ENCODE results near the gene RUFY1. TPM values are rescaled to one million over a fixed set of nuclear protein-coding genes. Genes with fewer than 3 reads are reported as not detected.
"Not testable (repeated sequence)": the region's sequence is repeated elsewhere in the genome, so short reads cannot be mapped to it uniquely, and the experiment has no call there.

The RUFY1 gene
- total RNA-seq, 1 experiment from 2014 or later = 41.4 TPM

DNA sequence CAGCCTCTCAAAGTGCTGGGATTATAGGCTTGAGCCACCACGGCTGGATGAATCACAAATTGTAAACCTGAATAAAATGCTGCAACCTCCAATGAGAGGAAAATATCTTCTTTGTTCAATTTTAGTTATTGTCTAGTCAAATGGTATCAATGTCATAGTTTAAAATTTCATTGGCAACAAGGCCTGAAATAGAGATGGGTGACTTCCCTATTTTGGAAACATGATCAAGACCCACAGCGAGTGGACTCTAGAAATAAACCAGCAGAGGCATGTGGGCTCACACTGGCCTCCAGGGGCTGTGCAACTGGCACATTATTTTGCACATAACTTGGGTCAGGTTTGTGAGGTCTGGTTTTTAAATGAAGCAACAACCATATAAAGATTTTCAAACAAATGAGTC, 102.8 kb downstream of the RUFY1 start:
- CTCF ChIA-PET; H3K9me3 ChIP-seq (ENCODE audit: low read depth, low read length, poor library complexity, severe bottlenecking); H3K4me1 ChIP-seq (ENCODE audit: insufficient read depth, low read length, poor library complexity, severe bottlenecking); H3K27me3 ChIP-seq (replicated peaks; ENCODE audit: insufficient read depth, low read depth, low read length, poor library complexity); BruUV-seq (replicated peaks); H3K4me3 ChIP-seq (ENCODE audit: low read depth, low read length, poor library complexity, severe bottlenecking); H3K36me3 ChIP-seq (ENCODE audit: insufficient read depth, low read length, poor library complexity, severe bottlenecking); DNase-seq (ENCODE audit: low spot score); intact Hi-C loops (cut with micrococcal nuclease; ENCODE audit: unreplicated experiment); H3K27ac ChIP-seq (ENCODE audit: low read depth, low read length, poor library complexity, severe bottlenecking); POLR2A ChIA-PET (ENCODE audit: low non-redundant PET): not testable (repeated sequence)

DNA sequence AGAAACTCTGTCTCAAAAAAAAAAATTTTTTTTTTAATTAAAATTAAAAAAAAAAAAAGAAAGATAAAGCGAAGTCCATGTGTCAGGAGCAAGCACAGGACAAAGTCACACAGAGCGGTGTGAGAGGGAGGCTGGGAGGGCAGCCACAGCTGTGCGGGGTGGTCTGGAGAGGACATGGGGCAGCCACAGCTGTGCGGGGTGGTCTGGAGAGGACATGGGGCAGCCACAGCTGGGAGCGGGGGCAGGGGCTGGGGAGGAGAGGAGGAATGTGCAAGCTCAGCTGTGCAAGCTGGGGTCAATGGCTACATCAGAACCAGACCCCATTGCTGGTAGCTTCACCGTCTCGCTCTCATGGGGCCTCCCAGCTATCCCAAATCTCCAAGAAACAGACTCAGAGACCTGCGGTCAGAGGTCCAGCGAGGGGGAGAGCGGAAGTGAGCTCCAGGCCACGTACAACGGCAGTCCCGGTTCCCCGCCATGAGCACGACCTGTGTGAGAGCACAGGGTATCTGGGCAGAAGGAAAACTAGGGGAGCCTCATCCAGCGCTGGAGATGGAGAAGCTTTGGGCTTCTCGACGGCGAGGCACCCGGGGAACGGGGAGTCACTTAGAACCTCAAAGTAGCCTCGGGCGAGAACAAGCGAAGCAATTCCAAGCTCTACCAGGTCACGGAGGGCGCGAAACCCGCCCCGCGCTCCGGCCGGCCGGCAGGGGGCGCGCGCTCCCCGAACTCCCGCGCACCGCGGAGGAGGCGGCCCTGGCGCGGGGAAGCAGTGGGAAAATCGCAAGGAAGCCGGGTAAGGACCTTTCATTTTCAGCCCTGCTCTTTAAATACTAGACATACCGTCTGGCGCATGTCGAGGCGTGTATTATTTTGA, 107.2 kb downstream of the RUFY1 start:
- H3K36me3 ChIP-seq (ENCODE audit: insufficient read depth, low read length, poor library complexity, severe bottlenecking); DNase-seq (ENCODE audit: low spot score); H3K4me1 ChIP-seq (ENCODE audit: insufficient read depth, low read length, poor library complexity, severe bottlenecking); POLR2A ChIA-PET (ENCODE audit: low non-redundant PET); intact Hi-C loops (cut with micrococcal nuclease; ENCODE audit: unreplicated experiment); CTCF ChIA-PET; H3K27me3 ChIP-seq (replicated peaks; ENCODE audit: insufficient read depth, low read depth, low read length, poor library complexity); H3K27ac ChIP-seq (ENCODE audit: low read depth, low read length, poor library complexity, severe bottlenecking); H3K9me3 ChIP-seq (ENCODE audit: low read depth, low read length, poor library complexity, severe bottlenecking); H3K4me3 ChIP-seq (ENCODE audit: low read depth, low read length, poor library complexity, severe bottlenecking); BruUV-seq (replicated peaks): not testable (repeated sequence)

DNA sequence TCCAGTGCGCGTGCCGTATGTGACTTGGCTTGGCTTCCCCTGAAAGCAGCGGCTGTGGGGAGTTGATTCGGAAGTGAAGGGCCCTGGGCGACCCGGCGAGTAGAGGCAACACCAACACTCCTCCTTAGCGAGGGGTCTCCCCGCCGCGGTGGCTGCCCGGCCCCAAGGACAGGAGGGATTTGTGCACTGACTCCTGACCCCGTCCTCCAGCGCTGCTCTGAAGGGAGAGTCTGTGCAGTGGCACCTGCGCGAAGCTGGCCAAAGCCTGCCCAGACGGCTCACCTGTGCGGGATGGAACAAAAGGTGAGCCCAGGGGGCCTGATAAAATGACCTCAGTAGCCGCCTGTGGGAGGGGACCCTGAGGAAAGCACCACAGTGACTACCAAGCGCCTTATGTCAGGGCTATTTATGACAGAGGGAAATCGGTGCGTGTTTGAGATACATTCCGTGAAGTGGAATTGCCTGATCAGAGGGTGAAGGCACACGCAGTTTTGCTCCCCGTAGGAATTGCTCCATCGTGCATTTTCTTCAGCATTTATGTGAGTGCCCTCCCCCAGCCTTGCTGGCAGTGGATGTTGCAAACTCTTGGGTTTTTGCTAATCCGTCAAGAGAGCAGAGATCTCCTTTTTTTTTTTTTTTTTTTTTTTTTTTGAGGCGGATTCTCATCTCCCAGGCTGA, 108.0 kb downstream of the RUFY1 start:
- H3K4me1 ChIP-seq (ENCODE audit: insufficient read depth, low read length, poor library complexity, severe bottlenecking); intact Hi-C loops (cut with micrococcal nuclease; ENCODE audit: unreplicated experiment); POLR2A ChIA-PET (ENCODE audit: low non-redundant PET); H3K36me3 ChIP-seq (ENCODE audit: insufficient read depth, low read length, poor library complexity, severe bottlenecking); H3K9me3 ChIP-seq (ENCODE audit: low read depth, low read length, poor library complexity, severe bottlenecking); H3K27me3 ChIP-seq (replicated peaks; ENCODE audit: insufficient read depth, low read depth, low read length, poor library complexity); H3K27ac ChIP-seq (ENCODE audit: low read depth, low read length, poor library complexity, severe bottlenecking); CTCF ChIA-PET: not testable (repeated sequence)
- peak overlapping the region; percentile 58 for H3K4me3 ChIP-seq (ENCODE audit: low read depth, low read length, poor library complexity, severe bottlenecking)
- peak; percentile 28 for DNase-seq (ENCODE audit: low spot score)
- TSS peak; percentile 90 for BruUV-seq (replicated peaks)

Other genes with a start within 250 kb of the RUFY1 start
- 0.11 and 0.39 TPM in 2 replicates for gene ADAMTS2, start 205.1 kb upstream of the RUFY1 start, total RNA-seq (2021)
- 918 and 972 TPM in 2 replicates for gene HNRNPH1, start 73.1 kb downstream of the RUFY1 start, total RNA-seq (2021)
- not detected in 2 replicates for gene CBY3, start 130.5 kb downstream of the RUFY1 start, total RNA-seq (2021)
- gene CANX, start 148.4 kb downstream of the RUFY1 start, total RNA-seq (2021) = 598 and 609 TPM in 2 replicates
- 34.3 and 34.4 TPM in 2 replicates for gene MAML1, start 182.3 kb downstream of the RUFY1 start, total RNA-seq (2021)
- gene LTC4S, start 243.4 kb downstream of the RUFY1 start, total RNA-seq (2021) = 0.58 and 1.5 TPM in 2 replicates

Data from A673 (cell line).